ENCODE results near the gene NTHL1.

- no peak for TF ChIP-seq CTCF (IDR thresholded peaks at IDR 0.05 in 8 of 11, conservative IDR thresholded peaks at IDR 0.05 in 3 of 11)
- no peak for TF ChIP-seq POLR2A (IDR thresholded peaks at IDR 0.05)
These were observed 35.8 kb upstream of the NTHL1 start for GRCh38 chr16:2083409-2083808.

All from spleen (tissue), 7 donors.